Loucy (cell line): ENCODE data around the gene TTC8.

Experiments used
- EZH2phosphoT487 ChIP-seq: fragments of 200-600 bp; IDR thresholded peaks from 2 replicates; pipeline ENCODE4 v1.6.1; 2018; ENCODE audit warnings: antibody characterized with exemption, mild to moderate bottlenecking, moderate library complexity, borderline replicate concordance
- TF ChIP-seq, protein P1 (sequence below): fragments of 200-600 bp; sonication (generic); conservative IDR thresholded peaks from 2 replicates; pipeline ENCODE4 v1.5.1; 2014; ENCODE audit warnings: mild to moderate bottlenecking, antibody characterized with exemption, low read length

- TF ChIP-seq, protein P1, sequence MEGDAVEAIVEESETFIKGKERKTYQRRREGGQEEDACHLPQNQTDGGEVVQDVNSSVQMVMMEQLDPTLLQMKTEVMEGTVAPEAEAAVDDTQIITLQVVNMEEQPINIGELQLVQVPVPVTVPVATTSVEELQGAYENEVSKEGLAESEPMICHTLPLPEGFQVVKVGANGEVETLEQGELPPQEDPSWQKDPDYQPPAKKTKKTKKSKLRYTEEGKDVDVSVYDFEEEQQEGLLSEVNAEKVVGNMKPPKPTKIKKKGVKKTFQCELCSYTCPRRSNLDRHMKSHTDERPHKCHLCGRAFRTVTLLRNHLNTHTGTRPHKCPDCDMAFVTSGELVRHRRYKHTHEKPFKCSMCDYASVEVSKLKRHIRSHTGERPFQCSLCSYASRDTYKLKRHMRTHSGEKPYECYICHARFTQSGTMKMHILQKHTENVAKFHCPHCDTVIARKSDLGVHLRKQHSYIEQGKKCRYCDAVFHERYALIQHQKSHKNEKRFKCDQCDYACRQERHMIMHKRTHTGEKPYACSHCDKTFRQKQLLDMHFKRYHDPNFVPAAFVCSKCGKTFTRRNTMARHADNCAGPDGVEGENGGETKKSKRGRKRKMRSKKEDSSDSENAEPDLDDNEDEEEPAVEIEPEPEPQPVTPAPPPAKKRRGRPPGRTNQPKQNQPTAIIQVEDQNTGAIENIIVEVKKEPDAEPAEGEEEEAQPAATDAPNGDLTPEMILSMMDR: no peak
- TF ChIP-seq EZH2phosphoT487: no peak
Observed at GRCh38 chr14:88775532-88775931, 48.9 kb upstream of the TTC8 start.
